Endothelial cell of umbilical vein (primary cell): ENCODE data around the gene SLC46A1. TPM values are rescaled to one million over a fixed set of nuclear protein-coding genes. Genes with fewer than 3 reads are reported as not detected.

Source experiments
- BruUV-seq: library from RNA; stranded (reverse); fragments of 400-500 nt; replicated peaks from 2 replicates; lab custom pipeline; 2021; lab: Mats Ljungman, UMichigan
- CTCF ChIA-PET: fragments of 300-600, 350-600 bp; sonication (Branson Sonifier 250); formaldehyde crosslinking; loops from one replicate; lab custom pipeline; 2021; ENCODE audit warnings: antibody characterized with exemption, inconsistent platforms; lab: Charles Lee
- POLR2A ChIA-PET: fragments of 300-600, 350-600 bp; sonication (Branson Sonifier 250); formaldehyde crosslinking; loops from one replicate; lab custom pipeline; 2021; ENCODE audit warnings: antibody characterized with exemption, inconsistent platforms; lab: Charles Lee
- DNase-seq: peaks from one replicate; pipeline ENCODE4 v3.0.0-alpha.2; 2011; ENCODE audit warnings: low read depth, low spot score
- FAIRE-seq: peaks from 2 replicates; lab custom pipeline; 2011; peaks lifted over from hg19 to GRCh38; lab: Jason Lieb, UNC
- H2AFZ ChIP-seq: 2 replicates; pipeline ENCODE4 v1.6.0; 2012; ENCODE audit warnings: low read depth, low read length, control low read depth, inconsistent platforms
- H3K27ac ChIP-seq: 2 replicates; pipeline ENCODE4 v1.5.1; 2011; ENCODE audit warnings: low read depth, mild to moderate bottlenecking, control low read depth, low read length, moderate library complexity; ENCODE audit not compliant: insufficient read depth
- H3K27me3 ChIP-seq, 2 experiments: 2 replicates each; pipeline versions ENCODE4 v1.6.0 to v1.6.1; 2011; ENCODE audit warnings: low read length in 2 of 2, mixed read lengths in 1 of 2; ENCODE audit not compliant: control insufficient read depth in 2 of 2, insufficient read depth in 2 of 2
- H3K36me3 ChIP-seq, 2 experiments: 2 replicates in 1 of 2; 3 replicates in 1 of 2; pipeline ENCODE4 v1.5.1; 2011; ENCODE audit warnings: low read length in 2 of 2, mild to moderate bottlenecking in 1 of 2, moderate library complexity in 1 of 2; ENCODE audit not compliant: control insufficient read depth in 2 of 2, insufficient read depth in 2 of 2; ENCODE audit errors: extremely low read depth in 1 of 2
- H3K4me1 ChIP-seq: 3 replicates; pipeline ENCODE4 v1.5.1; 2011; ENCODE audit warnings: mild to moderate bottlenecking, low read length; ENCODE audit not compliant: control insufficient read depth, insufficient read depth; ENCODE audit errors: extremely low read depth
- H3K4me2 ChIP-seq: 2 replicates; pipeline ENCODE4 v1.6.1; 2011; ENCODE audit warnings: low read length, control low read depth, mixed read lengths; ENCODE audit not compliant: insufficient read depth
- H3K4me3 ChIP-seq, 3 experiments: fragments of 200-600 bp in 1 of 3; sonication (generic), shearing (Covaris generic) in 1 of 3; replicated peaks in 1 of 3; 2 replicates each; pipeline ENCODE4 v1.5.1; 2011 to 2016; ENCODE audit warnings: control low read depth in 3 of 3, low read length in 3 of 3, mild to moderate bottlenecking in 2 of 3, inconsistent platforms in 1 of 3, low read depth in 1 of 3, moderate library complexity in 1 of 3; ENCODE audit not compliant: insufficient read depth in 1 of 3
- H3K79me2 ChIP-seq: 2 replicates; pipeline ENCODE4 v1.6.0; 2012; ENCODE audit warnings: low read length, inconsistent platforms; ENCODE audit not compliant: control insufficient read depth, insufficient read depth
- H3K9ac ChIP-seq: replicated peaks from 2 replicates; pipeline ENCODE3; 2011; ENCODE audit warnings: low read length, control low read depth; ENCODE audit not compliant: insufficient read depth; ENCODE audit errors: extremely low read depth
- H3K9me1 ChIP-seq: replicated peaks from 3 replicates; pipeline ENCODE4 v1.6.0; 2011; ENCODE audit warnings: mild to moderate bottlenecking, low read length; ENCODE audit not compliant: control insufficient read depth, insufficient read depth; ENCODE audit errors: extremely low read depth
- H3K9me3 ChIP-seq: replicated peaks from 2 replicates; pipeline ENCODE4 v1.5.1; 2012; ENCODE audit warnings: low read length, inconsistent platforms; ENCODE audit not compliant: control insufficient read depth, insufficient read depth
- H4K20me1 ChIP-seq: replicated peaks from 2 replicates; pipeline ENCODE3; 2011; ENCODE audit warnings: mild to moderate bottlenecking, low read length; ENCODE audit not compliant: control insufficient read depth, insufficient read depth; ENCODE audit errors: extremely low read depth
- CTCF ChIP-seq, 2 donors: IDR thresholded peaks; 1 replicate in 1 of 2; 2 replicates in 1 of 2; pipeline ENCODE4 v1.5.1; 2011; ENCODE audit warnings: low read length in 2 of 2, mild to moderate bottlenecking in 2 of 2, moderate library complexity in 2 of 2, control low read depth in 1 of 2, inconsistent platforms in 1 of 2, low read depth in 1 of 2; ENCODE audit not compliant: insufficient read depth in 1 of 2; ENCODE audit errors: extremely low read depth in 1 of 2
- EZH2 ChIP-seq: IDR thresholded peaks from 2 replicates; pipeline ENCODE4 v1.6.1; 2012; ENCODE audit warnings: borderline replicate concordance, low read depth, mild to moderate bottlenecking, moderate library complexity, low read length, inconsistent platforms; ENCODE audit not compliant: severe bottlenecking
- FOS ChIP-seq: IDR thresholded peaks from 2 replicates; pipeline ENCODE4 v1.6.1; 2011; ENCODE audit warnings: mild to moderate bottlenecking, low read length, moderate library complexity, borderline replicate concordance; ENCODE audit not compliant: insufficient read depth
- GATA2 ChIP-seq: IDR thresholded peaks from 2 replicates; pipeline ENCODE4 v1.7.0; 2011; ENCODE audit warnings: low read depth, mild to moderate bottlenecking, moderate library complexity, mixed read lengths, low read length; ENCODE audit not compliant: insufficient read length, insufficient read depth
- JUN ChIP-seq: IDR thresholded peaks from 2 replicates; pipeline ENCODE4 v1.6.1; 2011; ENCODE audit warnings: borderline replicate concordance, low read depth; ENCODE audit not compliant: insufficient read length, insufficient read depth
- POLR2A ChIP-seq: IDR thresholded peaks from 2 replicates; pipeline ENCODE4 v1.6.1; 2012; ENCODE audit warnings: low read depth, mild to moderate bottlenecking, control low read depth, low read length
- POLR2AphosphoS5 ChIP-seq: IDR thresholded peaks from 2 replicates; pipeline ENCODE4 v1.6.1; 2012; ENCODE audit warnings: low read depth, mild to moderate bottlenecking, control low read depth, low read length, moderate library complexity; ENCODE audit not compliant: insufficient read depth
- dilution Hi-C: fragments of 300-500 bp; cut with MboI; formaldehyde crosslinking; loops from one replicate; pipeline ENCODE4 v1.15.0; 2019; ENCODE audit warnings: low sequenced_read_pairs; ENCODE audit not compliant: extremely low pct_ligation_motif_present
- intact Hi-C: fragments of 100-400 bp; cut with micrococcal nuclease; formaldehyde crosslinking; loops from one replicate; pipeline ENCODE4 v1.10.0; 2022
- polyA plus RNA-seq, 4 experiments: library from polyadenylated mRNA; depleted of rRNA in 3 of 4; stranded (reverse) in 3 of 4; unstranded in 1 of 4; fragments of >200 nt; gene quantifications; 2 replicates each; pipeline versions ENCODE4 v1.2.1 to v1.2.3, GENCODE V29; 2011 to 2012; ENCODE audit warnings: missing spikeins in 1 of 4
- total RNA-seq: library from RNA; stranded (reverse); gene quantifications from 2 replicates; pipeline ENCODE4 v1.2.3, GENCODE V29; 2021
- TF ChIP-seq, protein P1 (sequence below): IDR thresholded peaks from 2 replicates; pipeline ENCODE4 v1.6.1; 2011; ENCODE audit not compliant: insufficient read depth, insufficient read length

SLC46A1 gene
- total and polyA plus RNA-seq, 2 donors (not counting 3 experiments of a cell fraction or from before 2014, with no cell fraction given), result 2.6 to 4.1 TPM

- intact Hi-C loops, result no loop called here
Measured at GRCh38 chr17:28404461-28404811, 1.6 kb downstream of the SLC46A1 start.

More at GRCh38 chr17:28404461-28404811, 1.6 kb downstream of the SLC46A1 start:
- dilution Hi-C loops, result no loop called here
- no peaks in the 10 kb centered on the region for H3K9me1 ChIP-seq
- no peak for DNase-seq
- H3K79me2 ChIP-seq, result no peaks in the 10 kb centered on the region
- no peak overlapping the region for H3K9ac ChIP-seq
- ChIA-PET POLR2A (no interaction called here), CTCF (interaction anchor here (1.9 to 5.1 kb wide), 2 partner anchors 12 to 22 kb away, joined by 6 to 34 read pairs; no protein-coding TSS in a partner anchor)
- no peaks in the 10 kb centered on the region for H3K36me3 ChIP-seq
- BruUV-seq, result no TSS peak
- H3K9me3 ChIP-seq, result no peaks in the 10 kb centered on the region
- H3K27me3 ChIP-seq, result peaks cover 0 to 2% of the 10 kb centered on the region in 2 experiments
- no peak overlapping the region for H3K4me3 ChIP-seq
- H3K4me2 ChIP-seq, result no peak overlapping the region
- FAIRE-seq, result no peak
- H3K27ac ChIP-seq, result no peak overlapping the region
- TF ChIP-seq FOS, result no peak
- TF ChIP-seq GATA2, result no peak
- TF ChIP-seq POLR2A, result no peak
- TF ChIP-seq, protein P1, sequence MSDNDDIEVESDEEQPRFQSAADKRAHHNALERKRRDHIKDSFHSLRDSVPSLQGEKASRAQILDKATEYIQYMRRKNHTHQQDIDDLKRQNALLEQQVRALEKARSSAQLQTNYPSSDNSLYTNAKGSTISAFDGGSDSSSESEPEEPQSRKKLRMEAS, result no peak
- no peak for TF ChIP-seq EZH2
- TF ChIP-seq POLR2AphosphoS5, result no peak
- no peak for TF ChIP-seq JUN
- no peak for TF ChIP-seq CTCF (IDR thresholded peaks at IDR 0.05; ENCODE audit: extremely low read depth in 1 of 2, insufficient read depth in 1 of 2, low read depth in 1 of 2, low read length in 2 of 2)
- no peaks in the 10 kb centered on the region for H4K20me1 ChIP-seq
- H3K4me1 ChIP-seq, result peaks cover 9% of the 10 kb centered on the region
- no peak overlapping the region for H2AFZ ChIP-seq
